HG02852 (cell line): ENCODE results near the gene ACBD4.

ENCODE experiments used
- ATAC-seq: cut with Tn5 transposase; IDR thresholded peaks from one replicate; pipeline ENCODE4 v1.9.1; 2021; ENCODE audit warnings: mild to moderate bottlenecking, moderate library complexity; ENCODE audit not compliant: unreplicated experiment

Gene ACBD4

GRCh38 chr17:45104029-45104428 lies 31.5 kb upstream of the ACBD4 start:
- no peak for ATAC-seq

- ATAC-seq = no peak
Observed at GRCh38 chr17:45104497-45104896, 31.0 kb upstream of the ACBD4 start.

- no peak for ATAC-seq
Observed at GRCh38 chr17:45104907-45105624, 30.4 kb upstream of the ACBD4 start.

- no peak for ATAC-seq
Observed at GRCh38 chr17:45106096-45106495, 29.4 kb upstream of the ACBD4 start.

- ATAC-seq = no peak
Observed at GRCh38 chr17:45106582-45106981, 28.9 kb upstream of the ACBD4 start.

- ATAC-seq = no peak
Observed at GRCh38 chr17:45107293-45108010, 28.0 kb upstream of the ACBD4 start.

- no peak for ATAC-seq
Observed at GRCh38 chr17:45108051-45108450, 27.4 kb upstream of the ACBD4 start.

GRCh38 chr17:45108595-45109521 lies 26.6 kb upstream of the ACBD4 start:
- ATAC-seq = no peak

- ATAC-seq = no peak
Observed at GRCh38 chr17:45110676-45111611, 24.5 kb upstream of the ACBD4 start.

GRCh38 chr17:45111850-45112249 lies 23.6 kb upstream of the ACBD4 start:
- ATAC-seq = no peak

- ATAC-seq = no peak
Observed at GRCh38 chr17:45112559-45113423, 22.7 kb upstream of the ACBD4 start.

GRCh38 chr17:45113424-45113754 lies 22.1 kb upstream of the ACBD4 start:
- no peak for ATAC-seq

- ATAC-seq = no peak
Observed at GRCh38 chr17:45114117-45114932, 21.2 kb upstream of the ACBD4 start.

- no peak for ATAC-seq
Observed at GRCh38 chr17:45115015-45115625, 20.4 kb upstream of the ACBD4 start.

GRCh38 chr17:45115871-45116270 lies 19.6 kb upstream of the ACBD4 start:
- ATAC-seq = no peak

GRCh38 chr17:45116434-45117016 lies 19.0 kb upstream of the ACBD4 start:
- no peak for ATAC-seq

GRCh38 chr17:45117334-45117733 lies 18.2 kb upstream of the ACBD4 start:
- no peak for ATAC-seq
